ENCODE results near the gene ZNF584. TPM values are rescaled to one million over a fixed set of nuclear protein-coding genes. Genes with fewer than 3 reads are reported as not detected.
"Not testable (repeated sequence)": the region's sequence is repeated elsewhere in the genome, so short reads cannot be mapped to it uniquely, and the experiment has no call there.

ZNF584 gene
- total RNA-seq, 1 donor from 2014 or later = 14.3 TPM

DNA sequence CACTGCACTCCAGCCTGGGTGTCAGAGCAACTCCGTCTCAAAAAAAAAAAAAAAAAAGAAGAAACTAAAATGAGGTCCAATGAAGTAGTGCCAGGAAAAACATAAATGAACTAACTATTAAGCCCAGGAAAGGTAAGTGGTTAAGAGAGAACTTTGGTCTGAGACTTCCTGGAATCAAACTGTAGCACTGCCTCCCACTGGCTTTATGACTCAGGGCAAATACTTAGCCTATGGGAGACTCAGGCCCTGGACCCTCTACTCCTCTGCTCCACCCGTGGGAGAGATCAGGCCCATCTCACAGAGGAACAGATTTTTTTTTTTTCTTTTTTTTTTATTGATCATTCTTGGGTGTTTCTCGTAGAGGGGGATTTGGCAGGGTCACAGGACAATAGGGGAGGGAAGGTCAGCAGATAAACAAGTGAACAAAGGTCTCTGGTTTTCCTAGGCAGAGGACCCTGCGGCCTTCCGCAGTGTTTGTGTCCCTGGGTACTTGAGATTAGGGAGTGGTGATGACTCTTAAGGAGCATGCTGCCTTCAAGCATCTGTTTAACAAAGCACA lies 4.5 kb upstream of the ZNF584 start:
- not testable (repeated sequence) for DNase-seq

DNA sequence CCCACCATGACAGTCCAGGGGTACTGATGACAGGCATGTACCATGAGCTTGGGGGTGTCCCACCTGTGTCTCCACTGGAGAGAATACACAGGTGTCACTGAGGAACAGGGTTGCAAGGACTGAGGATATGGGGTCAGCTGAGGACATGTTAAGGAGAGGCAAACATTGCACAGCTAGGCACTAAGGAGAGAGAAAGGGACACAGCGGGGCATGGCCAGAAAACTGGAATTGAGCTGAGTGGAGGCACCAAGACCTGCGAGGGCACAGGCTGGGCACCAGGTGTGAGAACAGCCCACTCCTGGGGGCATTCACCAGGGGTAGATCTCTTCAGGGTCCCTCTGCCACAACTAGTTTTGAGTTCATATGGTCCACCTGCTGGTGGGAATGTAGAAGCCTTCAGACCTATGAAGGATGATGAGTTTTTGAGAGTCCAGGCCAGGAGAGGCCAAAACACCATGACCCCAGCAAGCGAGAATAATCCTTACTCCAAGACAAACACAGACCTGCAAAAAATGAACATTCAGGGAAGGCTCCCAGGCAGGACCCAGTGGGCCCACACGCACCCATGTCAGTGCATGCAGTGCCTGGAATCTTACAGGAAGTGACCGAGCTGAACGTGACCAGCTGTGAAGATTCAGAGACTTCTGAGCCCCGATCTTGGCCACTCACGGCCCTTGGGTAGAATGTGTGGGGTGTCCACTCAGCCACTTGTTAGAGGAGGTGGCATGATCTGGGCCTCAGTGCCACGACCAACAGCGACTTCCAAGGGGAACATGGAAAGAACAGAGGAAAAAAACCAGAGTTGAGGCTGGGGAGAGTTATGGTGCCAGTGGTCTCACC lies 1.4 kb upstream of the ZNF584 start:
- DNase-seq = no peak

DNA sequence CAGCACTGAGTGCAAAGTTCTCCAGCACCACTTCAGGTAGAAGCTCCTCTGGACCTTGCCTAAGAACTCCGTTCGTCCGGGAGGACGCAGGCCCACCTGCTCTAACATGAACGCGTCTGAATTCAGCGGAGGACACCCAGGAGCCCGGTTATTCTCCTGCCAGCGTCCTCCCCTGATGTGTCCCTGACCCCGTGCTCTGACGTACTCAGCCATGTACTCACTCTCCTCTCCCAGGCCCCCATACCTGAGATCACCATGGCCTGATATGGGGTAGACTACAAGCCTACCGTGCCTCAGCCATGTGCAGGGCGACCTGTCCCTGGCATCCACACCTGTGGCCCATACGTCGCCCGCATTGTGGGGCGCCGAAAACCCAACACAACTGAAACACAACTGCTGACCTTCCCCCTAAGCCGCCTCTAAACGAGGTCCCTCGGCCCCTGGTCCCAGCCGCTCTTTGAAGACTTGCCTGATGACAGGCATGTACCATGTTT lies 744 bp upstream of the ZNF584 start:
- DNase-seq = no peak

DNA sequence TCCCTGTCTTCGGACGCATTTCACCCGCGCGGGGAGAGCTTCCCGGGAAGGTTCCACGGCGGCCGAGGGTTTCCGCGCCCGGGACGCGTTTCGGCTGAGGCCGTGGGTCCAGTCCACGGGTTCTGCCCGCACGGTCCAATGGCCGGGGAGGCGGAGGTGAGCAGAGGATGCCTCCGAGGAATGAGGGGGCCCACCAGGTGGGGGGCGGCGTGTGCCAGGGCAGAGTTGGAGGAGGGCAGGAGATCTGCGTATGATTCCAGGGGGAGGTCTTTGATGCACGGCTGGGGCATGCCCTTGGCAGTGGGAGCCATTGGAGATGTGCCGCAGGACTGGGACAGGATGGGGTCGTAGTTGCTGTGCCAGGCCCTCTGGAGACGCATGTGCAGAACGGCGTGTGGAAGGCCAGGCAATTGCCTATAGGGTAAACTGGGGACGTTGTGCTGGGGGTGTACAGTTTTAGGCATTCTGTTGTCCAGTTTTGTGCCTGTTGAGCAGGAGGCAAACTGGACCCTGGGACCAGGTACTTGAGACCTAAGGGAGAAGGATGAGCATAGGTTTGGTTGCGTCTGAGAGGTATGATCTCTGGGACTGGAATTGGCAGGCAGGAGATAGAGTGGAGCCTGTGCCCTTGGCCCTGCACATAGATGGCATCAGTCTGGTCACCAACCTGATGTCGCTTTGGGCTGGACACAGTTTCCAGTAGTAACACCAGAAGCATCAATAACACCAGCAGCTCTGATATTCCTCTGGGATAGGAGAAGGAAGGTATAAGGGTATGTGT lies 751 bp downstream of the ZNF584 start:
- DNase-seq = no peak

DNA sequence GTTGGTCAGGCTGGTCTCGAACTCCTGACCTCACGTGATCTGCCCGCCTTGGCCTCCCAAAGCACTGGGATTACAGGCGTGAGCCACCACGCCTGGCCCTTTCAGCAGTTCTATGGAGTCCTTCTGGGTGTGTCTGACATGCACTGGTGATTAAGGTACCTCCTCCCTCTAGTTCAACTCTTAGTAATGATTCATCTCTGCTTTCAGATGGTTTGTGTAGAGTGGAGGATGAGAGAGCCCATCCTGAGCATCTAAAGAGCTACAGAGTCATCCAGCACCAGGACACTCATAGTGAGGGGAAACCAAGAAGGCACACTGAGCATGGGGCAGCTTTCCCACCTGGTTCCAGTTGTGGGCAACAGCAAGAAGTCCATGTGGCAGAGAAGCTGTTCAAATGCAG lies 8.2 kb downstream of the ZNF584 start:
- no peak for DNase-seq

DNA sequence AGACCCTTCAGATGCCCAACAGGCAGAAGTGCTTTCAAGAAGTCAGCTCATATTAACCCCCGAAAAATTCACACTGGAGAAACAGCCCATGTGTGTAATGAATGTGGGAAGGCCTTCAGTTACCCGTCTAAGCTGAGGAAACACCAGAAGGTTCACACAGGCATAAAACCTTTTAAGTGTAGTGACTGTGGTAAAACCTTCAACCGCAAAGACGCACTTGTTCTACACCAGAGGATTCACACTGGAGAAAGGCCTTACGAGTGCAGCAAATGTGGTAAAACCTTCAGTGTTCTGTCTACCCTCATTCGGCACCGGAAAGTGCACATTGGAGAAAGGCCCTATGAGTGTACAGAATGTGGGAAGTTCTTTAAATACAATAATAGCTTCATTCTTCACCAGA lies 8.6 kb downstream of the ZNF584 start:
- no peak for DNase-seq

DNA sequence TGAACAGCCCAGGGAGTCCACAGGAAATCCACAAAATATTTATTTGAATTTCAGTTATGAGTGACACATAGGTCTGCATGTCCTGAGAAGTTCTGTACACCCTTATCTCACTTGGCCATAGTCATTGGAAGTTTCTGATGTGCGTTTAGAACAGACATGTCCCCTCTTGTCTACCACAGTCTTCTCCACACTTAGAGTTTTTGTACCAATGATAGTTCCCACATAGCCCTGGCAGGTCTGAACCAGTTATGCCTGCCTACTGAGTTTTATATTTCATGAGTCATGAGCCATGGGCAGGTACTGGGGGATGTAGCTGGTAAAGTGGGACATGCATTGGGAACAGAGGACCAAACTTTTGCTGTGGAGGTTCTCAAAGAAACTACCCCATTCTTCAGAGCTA lies 20.2 kb downstream of the ZNF584 start:
- no peak for DNase-seq

DNA sequence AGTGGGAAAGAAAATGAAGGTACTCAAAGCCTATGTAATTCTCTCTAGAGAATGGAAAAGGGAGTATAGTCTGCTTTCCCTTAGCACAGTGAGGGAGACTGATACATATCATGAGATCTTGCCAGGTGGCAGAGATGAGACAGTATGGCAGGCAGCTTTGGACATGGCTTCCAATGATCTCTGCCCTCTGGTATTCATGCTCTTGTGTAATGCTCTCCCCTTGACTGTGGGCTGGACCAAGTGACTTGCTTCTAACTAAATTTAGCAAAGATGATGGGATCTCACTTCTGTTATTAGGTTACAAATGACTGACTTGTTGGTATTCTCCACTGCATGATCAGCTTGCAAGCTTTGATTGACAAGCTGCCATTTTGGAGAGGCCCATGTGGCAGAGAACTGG lies 21.3 kb downstream of the ZNF584 start:
- no peak for DNase-seq

DNA sequence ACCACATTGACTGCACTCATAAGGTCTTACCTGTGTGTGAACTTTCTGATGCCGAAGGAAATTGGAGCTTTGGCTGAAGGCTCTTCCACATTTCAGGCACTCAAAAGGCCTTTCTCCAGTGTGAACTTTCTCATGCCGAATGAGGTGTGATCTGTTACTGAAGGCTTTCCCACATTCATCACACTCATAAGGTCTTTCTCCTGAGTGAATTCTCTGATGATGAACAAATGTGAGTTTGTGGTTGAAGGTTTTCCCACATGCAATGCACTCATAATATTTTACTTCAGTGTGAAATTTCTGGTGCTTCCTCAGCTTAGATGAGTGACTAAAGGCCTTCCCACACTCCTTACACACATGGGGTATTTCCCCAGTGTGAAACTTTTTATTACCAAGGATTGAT lies 25.8 kb downstream of the ZNF584 start:
- DNase-seq = no peak

DNA sequence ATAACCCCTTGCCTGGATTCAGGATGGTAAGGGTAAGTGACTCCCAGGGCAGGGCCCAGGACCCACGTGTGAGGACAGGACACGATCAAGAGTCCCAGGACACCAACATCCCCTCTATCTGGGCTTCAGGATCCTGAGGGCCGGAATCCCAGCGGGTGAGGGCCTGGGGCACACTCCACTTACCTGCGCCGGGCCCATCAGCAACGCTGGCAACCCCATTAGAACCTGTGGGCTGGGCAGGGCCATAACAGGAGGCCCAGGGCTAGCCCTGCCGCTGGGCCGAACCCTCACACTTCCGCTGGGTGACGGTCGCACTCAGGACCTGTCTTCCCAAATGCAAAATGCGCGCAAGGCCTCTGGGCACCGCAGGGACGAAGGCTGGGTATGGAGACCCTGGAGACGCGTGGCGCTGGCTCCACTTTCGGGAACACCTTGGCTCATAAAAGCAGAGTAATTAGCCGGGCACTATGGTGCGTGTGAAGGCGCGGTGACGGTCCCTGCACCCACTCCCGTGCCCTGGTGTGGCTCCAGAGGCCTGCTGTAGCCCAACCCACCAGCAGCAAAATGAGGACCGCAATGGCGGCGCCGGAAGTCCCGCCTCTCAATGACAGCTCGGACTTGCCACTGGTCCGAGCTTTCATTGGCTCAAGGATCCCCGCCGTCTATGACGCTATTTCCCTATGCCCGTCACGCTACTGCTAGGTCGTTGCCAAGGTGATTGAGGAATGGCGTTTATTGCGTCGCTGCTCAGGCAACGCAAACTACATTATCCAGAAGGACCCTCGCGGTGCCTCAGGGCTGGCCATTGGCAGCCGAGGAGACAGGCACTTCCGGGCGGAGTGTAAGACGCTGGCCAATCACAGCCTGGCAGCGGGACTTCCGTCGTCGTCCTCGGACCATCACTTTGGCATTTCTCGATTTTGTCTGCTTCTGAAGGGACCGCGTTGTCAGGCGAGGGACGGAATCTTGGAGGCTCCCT lies 31.4 kb downstream of the ZNF584 start, which contains the start of gene ZNF132:
Gene ZNF132 (minus strand): TSS at position 578 of the 979 bp plus-strand sequence. CDS start 332 bp downstream, at position 246.
- peak; percentile 99 for DNase-seq

DNA sequence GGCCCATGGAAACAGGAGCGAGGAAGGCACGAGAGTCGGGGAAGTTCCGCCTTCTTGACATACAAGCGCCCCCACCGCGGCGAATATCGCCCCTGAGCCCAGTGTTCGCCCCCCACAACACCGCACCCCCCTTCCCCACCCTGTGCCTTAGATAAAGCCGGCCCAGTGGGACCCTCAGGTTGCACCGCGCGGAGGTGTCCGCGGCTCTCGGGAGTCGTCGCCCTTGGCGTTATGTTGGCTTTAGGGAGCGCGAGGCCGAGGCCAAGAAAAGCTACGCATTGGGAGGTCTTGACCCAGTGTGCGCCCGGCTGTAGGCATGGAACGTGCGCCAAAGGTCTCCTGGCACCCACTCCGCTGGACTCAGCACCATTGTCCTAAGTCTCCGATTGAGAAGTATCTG lies 32.1 kb downstream of the ZNF584 start:
- DNase-seq = no peak

DNA sequence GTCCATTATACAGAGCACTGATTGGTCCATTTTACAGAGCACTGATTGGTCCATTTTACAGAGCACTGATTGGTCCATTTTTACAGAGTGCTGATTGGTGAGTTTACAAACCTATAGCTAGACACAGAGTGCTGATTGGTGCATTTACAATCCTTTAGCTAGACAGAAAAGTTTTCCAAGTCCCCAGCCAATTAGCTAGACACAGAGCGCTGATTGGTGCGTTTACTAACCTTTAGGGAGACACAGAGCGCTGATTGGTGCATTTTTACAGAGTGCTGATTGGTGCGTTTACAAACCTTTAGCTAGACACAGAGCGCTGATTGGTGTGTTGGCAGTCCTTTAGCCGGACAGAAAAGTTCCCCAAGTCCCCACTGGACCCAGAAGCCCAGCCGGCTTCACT lies 34.5 kb downstream of the ZNF584 start:
- not testable (repeated sequence) for DNase-seq

DNA sequence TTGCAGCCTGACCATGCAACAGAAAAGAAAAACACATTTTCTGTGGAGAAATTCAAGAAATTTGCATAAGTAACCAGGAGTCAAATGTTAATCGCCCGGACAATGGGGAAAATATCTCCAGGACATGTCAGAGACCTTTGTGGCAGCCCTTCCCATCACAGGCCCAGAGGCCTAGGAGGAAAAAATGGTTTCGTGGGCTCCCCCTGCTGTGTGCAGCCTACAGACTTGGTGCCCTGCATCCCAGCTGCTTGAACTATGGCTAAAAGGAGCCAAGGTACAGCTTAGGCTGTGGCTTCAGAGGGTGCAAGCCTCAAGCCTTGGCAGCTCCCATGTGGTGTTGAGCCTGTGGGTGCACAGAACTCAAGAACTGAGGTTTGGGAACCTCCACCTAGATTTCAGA lies 40.4 kb downstream of the ZNF584 start:
- not testable (repeated sequence) for DNase-seq

DNA sequence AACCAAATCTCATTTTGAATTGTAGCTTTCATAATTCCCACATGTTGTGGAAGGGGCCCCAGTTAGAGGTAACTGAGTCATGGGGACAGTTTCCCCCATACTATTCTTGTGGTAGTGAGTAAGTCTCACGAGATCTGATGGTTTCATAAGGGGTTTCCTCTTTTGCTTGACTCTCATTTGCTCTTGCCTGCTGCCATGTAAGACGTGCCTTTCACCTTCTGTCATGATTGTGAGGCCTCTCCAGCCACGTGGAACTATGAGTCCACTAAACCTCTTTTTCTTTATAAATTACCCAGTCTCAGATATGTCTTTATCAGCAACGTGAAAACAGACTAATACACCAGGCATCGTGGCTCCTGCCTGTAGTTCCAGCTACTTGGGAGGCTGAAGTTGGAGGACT lies 41.5 kb downstream of the ZNF584 start:
- not testable (repeated sequence) for DNase-seq

DNA sequence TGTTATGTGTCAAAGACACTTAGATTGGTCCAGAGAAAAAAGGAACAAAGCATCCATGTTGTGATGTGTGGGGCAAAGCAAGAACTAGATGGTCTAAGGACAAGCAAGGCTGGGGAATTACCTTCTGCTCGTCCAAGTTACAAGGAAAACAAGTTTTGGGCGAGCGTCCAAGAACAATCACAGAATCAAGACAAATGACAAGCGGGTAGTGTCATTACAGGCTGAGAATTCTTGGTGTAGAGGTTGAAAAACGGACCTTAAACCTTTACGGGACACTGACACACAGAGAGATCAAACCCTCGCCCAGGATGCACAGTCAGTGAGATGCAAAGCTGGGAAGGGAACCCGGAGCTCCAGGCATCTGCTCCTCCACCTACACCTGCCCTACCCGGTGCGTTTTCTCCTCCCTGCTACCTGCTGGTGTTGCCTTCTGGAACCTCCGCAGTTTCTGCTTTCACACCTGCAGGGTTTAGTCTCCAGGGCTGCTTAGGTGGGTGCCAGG lies 42.5 kb downstream of the ZNF584 start:
- no peak for DNase-seq

DNA sequence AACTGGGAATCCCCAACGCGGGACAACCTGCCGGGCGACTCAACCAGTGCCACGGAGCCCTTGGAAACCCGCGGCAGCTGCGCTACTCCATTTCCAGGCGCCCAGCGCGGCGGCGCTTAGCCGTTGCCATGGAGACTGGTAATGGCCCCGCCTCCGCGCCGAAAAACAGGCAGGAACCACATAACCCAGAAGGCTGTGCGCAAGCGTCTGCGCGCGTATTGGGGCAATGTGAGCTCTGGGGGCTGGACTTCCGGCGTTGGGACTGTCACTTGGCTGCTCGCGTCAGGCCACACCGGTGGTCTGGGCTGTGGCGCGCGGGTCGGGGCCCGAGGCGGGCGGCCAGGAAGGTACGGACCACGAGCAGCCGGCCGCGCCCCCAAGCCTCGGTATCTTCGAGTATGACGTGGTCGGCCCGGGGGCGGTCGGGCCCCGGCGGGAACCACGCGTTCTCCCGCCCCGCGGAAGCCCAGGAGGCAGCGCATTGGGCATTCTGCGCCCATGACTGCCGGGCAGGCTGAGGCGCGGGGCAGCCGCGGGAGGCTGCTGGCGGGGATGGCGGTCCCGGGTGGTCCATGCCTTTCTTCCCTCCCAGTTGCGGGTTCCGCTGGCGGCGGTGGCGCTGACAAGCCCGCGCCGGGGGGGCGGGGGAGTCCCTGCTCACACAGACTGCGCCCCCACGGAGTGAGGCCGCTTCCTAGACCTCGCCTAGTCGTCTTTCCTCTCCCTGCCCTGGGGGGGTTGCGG lies 43.1 kb downstream of the ZNF584 start, which contains the start of gene ZNF324B:
Gene ZNF324B (plus strand): TSS at position 265 of the 744 bp plus-strand sequence. CDS start 2,080 bp downstream, outside the sequence.
- DNase-seq = peak; percentile 96

DNA sequence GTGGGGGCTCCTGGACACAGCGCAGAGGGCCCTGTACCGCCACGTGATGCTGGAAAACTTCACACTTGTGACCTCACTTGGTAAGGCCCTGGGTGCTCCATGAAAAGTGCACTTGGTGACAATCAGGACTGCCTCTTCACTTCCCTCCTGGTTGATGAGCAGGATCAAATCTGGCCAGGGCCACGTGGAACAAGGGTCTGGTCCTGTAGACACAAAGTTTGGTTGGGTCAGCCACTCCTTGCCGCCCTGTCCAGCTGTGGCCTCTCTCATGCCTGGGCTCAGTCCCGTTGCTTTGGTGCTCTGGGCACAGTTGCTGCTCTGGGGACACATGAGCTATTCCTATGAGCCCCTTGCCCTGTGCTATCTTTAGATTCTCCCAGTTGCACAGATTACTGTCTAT lies 45.3 kb downstream of the ZNF584 start:
- no peak for DNase-seq

DNA sequence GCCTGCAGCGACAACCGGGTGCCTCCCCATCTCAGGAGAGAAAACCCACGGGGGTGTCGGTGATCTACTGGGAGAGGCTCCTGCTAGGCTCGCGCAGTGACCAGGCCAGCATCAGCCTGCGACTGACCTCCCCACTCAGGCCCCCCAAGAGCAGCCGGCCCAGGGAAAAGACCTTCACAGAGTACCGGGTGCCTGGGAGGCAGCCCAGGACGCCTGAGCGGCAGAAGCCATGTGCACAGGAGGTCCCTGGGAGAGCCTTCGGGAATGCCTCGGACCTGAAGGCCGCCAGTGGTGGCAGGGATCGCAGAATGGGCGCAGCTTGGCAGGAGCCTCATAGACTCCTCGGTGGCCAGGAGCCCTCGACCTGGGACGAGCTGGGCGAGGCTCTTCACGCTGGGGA lies 46.9 kb downstream of the ZNF584 start:
- DNase-seq = no peak

DNA sequence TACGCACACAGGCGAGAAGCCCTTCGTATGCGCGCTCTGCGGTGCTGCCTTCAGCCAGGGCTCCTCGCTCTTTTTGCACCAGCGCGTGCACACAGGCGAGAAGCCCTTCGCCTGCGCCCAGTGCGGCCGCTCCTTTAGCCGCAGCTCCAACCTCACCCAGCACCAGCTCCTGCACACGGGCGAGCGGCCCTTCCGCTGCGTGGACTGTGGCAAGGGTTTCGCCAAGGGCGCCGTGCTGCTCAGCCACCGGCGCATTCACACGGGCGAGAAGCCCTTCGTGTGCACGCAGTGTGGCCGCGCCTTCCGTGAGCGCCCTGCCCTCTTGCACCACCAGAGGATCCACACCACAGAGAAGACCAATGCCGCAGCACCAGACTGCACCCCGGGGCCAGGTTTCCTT lies 47.7 kb downstream of the ZNF584 start:
- no peak for DNase-seq

DNA sequence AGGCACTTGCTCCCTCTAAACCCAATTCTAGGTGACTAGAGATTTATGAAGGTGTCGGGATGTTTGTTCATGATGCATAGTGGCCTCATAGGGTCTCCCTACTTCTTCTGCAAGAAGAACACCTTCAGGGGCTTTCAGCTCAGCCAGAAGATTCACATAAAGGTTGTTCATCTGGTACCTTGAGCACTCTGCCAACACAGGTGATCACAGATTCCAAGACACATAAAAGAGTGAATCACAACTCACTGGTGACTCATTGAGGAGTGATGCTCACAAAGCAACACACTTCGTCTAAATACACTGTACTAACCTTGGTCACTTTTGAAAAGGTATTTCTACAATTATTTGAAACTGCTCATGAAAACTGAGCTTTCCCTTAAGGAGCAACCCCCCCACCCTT lies 51.6 kb downstream of the ZNF584 start:
- DNase-seq = no peak

Measured in occipital lobe (tissue), 2 donors.